HL-60/S4 treated with retinoic acid at 250 ng/mL for 4 days and 3 days (cell line): ENCODE results near the gene RRM2.
"Not testable (repeated sequence)": the region's sequence is repeated elsewhere in the genome, so short reads cannot be mapped to it uniquely, and the experiment has no call there.

Experiments used
- in situ Hi-C: fragments of 300-500 bp; cut with MboI; formaldehyde crosslinking; loops from 2 replicates; pipeline ENCODE4 v1.7.0; 2022; ENCODE audit warnings: low sequenced_read_pairs

Gene RRM2

GRCh38 chr2:10091182-10091888 lies 31.2 kb upstream of the RRM2 start:
- in situ Hi-C loops = no loop called here

- in situ Hi-C loops = not testable (repeated sequence)
Measured at GRCh38 chr2:10091889-10092244, 30.7 kb upstream of the RRM2 start.

- in situ Hi-C loops = no loop called here
Measured at GRCh38 chr2:10094271-10094814, 28.2 kb upstream of the RRM2 start.

GRCh38 chr2:10095175-10095574 lies 27.4 kb upstream of the RRM2 start:
- in situ Hi-C loops = no loop called here

GRCh38 chr2:10096641-10097040 lies 25.9 kb upstream of the RRM2 start:
- in situ Hi-C loops = no loop called here

- in situ Hi-C loops = no loop called here
Measured at GRCh38 chr2:10097352-10098148, 25.0 kb upstream of the RRM2 start.

- in situ Hi-C loops = no loop called here
Measured at GRCh38 chr2:10101491-10101890, 21.0 kb upstream of the RRM2 start.

GRCh38 chr2:10103179-10103578 lies 19.4 kb upstream of the RRM2 start:
- in situ Hi-C loops = no loop called here

- in situ Hi-C loops = not testable (repeated sequence)
Measured at GRCh38 chr2:10104906-10105305, 17.6 kb upstream of the RRM2 start.

GRCh38 chr2:10109311-10109710 lies 13.2 kb upstream of the RRM2 start:
- in situ Hi-C loops = no loop called here

GRCh38 chr2:10119027-10119325 lies 3.6 kb upstream of the RRM2 start:
- in situ Hi-C loops = no loop called here

- in situ Hi-C loops = no loop called here
Measured at GRCh38 chr2:10119601-10120157, 2.9 kb upstream of the RRM2 start.

GRCh38 chr2:10120158-10120876 lies 2.2 kb upstream of the RRM2 start:
- in situ Hi-C loops = no loop called here

- in situ Hi-C loops = no loop called here
Measured at GRCh38 chr2:10120877-10121574, 1.5 kb upstream of the RRM2 start.

GRCh38 chr2:10123281-10123680 lies 742 bp downstream of the RRM2 start:
- in situ Hi-C loops = no loop called here

- in situ Hi-C loops = no loop called here
Measured at GRCh38 chr2:10124538-10125045, 2.1 kb downstream of the RRM2 start.

GRCh38 chr2:10125842-10126631 lies 3.5 kb downstream of the RRM2 start:
- in situ Hi-C loops = no loop called here

- in situ Hi-C loops = no loop called here
Measured at GRCh38 chr2:10126632-10127026, 4.1 kb downstream of the RRM2 start.

GRCh38 chr2:10128420-10128819 lies 5.9 kb downstream of the RRM2 start:
- in situ Hi-C loops = no loop called here

GRCh38 chr2:10129490-10129889 lies 7.0 kb downstream of the RRM2 start:
- in situ Hi-C loops = no loop called here
